ENCODE data around the gene SHFL. TPM values are rescaled to one million over a fixed set of nuclear protein-coding genes. Genes with fewer than 3 reads are reported as not detected.

The SHFL gene
- polyA plus RNA-seq, 1 donor from 2014 or later: 1.2 TPM

DNA sequence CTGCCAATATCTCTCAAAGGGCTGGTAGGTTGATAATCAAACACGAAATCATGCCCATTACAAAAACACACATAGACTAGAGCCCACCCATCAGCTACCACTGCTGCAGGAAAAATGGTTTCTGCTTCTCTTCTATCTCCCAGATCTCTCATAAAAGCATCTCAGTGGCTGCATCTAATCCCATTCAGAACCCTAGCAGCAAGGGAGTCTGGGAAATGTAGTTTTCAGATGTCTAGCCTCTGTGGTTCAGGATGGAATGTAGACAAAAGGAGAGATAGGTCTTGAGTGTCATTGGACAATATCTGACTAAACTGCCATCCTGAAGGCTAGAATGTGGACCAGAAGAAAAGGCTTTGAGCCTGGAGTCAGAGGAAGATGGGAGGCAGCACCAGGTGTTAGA lies 40.7 kb upstream of the SHFL start:
- Histone ChIP-seq H3K36me3 (ENCODE audit: insufficient read depth, low read length) (no peaks in the 10 kb centered on the region), H3K4me2 (ENCODE audit: low read length) (no peak overlapping the region), H3K9me3 (ENCODE audit: low read length) (peaks cover 13% of the 10 kb centered on the region), H4K20me1 (ENCODE audit: insufficient read depth) (no peaks in the 10 kb centered on the region), H3K4me3 (ENCODE audit: low read length) (no peak overlapping the region), H3K9me2 (ENCODE audit: insufficient read depth, low read length) (no peaks in the 10 kb centered on the region), H3K27me3 (ENCODE audit: insufficient read depth, low read depth, low read length) (no peaks in the 10 kb centered on the region), H2AFZ (ENCODE audit: low read depth, low read length) (no peak overlapping the region), H3F3A (ENCODE audit: insufficient read depth, low read length, poor library complexity, severe bottlenecking) (no peaks in the 10 kb centered on the region), H3K27ac (ENCODE audit: low read length) (no peak overlapping the region), H3K9ac (ENCODE audit: low read length) (no peak overlapping the region), H3K79me2 (replicated peaks; ENCODE audit: insufficient read depth, low read length) (no peaks in the 10 kb centered on the region)
- TF ChIP-seq CTCF (IDR thresholded peaks at IDR 0.05; ENCODE audit: poor library complexity, severe bottlenecking): no peak
- TF ChIP-seq EZH2 (IDR thresholded peaks at IDR 0.05; ENCODE audit: borderline replicate concordance, insufficient read depth, low read length, poor library complexity, severe bottlenecking): no peak
- TF ChIP-seq TAF1 (IDR thresholded peaks at IDR 0.05; ENCODE audit: low read depth): no peak

GRCh38 chr19:10049626-10050025 lies 36.5 kb upstream of the SHFL start:
- Histone ChIP-seq H3F3A (ENCODE audit: insufficient read depth, low read length, poor library complexity, severe bottlenecking) (no peaks in the 10 kb centered on the region), H3K9me2 (ENCODE audit: insufficient read depth, low read length) (no peaks in the 10 kb centered on the region), H3K4me3 (ENCODE audit: low read length) (no peak overlapping the region), H4K20me1 (ENCODE audit: insufficient read depth) (no peaks in the 10 kb centered on the region), H3K9ac (ENCODE audit: low read length) (no peak overlapping the region), H3K27ac (ENCODE audit: low read length) (no peak overlapping the region), H2AFZ (ENCODE audit: low read depth, low read length) (no peak overlapping the region), H3K9me3 (ENCODE audit: low read length) (no peaks in the 10 kb centered on the region), H3K36me3 (ENCODE audit: insufficient read depth, low read length) (no peaks in the 10 kb centered on the region), H3K27me3 (ENCODE audit: insufficient read depth, low read depth, low read length) (no peaks in the 10 kb centered on the region), H3K79me2 (replicated peaks; ENCODE audit: insufficient read depth, low read length) (no peaks in the 10 kb centered on the region), H3K4me2 (ENCODE audit: low read length) (no peak overlapping the region)
- TF ChIP-seq POLR2AphosphoS5 (IDR thresholded peaks at IDR 0.05) (no peak), RAD21 (conservative IDR thresholded peaks at IDR 0.05) (no peak), EZH2 (IDR thresholded peaks at IDR 0.05; ENCODE audit: borderline replicate concordance, insufficient read depth, low read length, poor library complexity, severe bottlenecking) (no peak), SMC3 (conservative IDR thresholded peaks at IDR 0.05; ENCODE audit: poor library complexity) (no peak), EP300 (conservative IDR thresholded peaks at IDR 0.05; ENCODE audit: poor library complexity, severe bottlenecking) (no peak), TAF1 (IDR thresholded peaks at IDR 0.05; ENCODE audit: low read depth) (no peak), MXI1 (conservative IDR thresholded peaks at IDR 0.05; ENCODE audit: poor library complexity, severe bottlenecking) (no peak), CTCF (IDR thresholded peaks at IDR 0.05; ENCODE audit: poor library complexity, severe bottlenecking) (no peak)
- TF ChIP-seq, protein P1, sequence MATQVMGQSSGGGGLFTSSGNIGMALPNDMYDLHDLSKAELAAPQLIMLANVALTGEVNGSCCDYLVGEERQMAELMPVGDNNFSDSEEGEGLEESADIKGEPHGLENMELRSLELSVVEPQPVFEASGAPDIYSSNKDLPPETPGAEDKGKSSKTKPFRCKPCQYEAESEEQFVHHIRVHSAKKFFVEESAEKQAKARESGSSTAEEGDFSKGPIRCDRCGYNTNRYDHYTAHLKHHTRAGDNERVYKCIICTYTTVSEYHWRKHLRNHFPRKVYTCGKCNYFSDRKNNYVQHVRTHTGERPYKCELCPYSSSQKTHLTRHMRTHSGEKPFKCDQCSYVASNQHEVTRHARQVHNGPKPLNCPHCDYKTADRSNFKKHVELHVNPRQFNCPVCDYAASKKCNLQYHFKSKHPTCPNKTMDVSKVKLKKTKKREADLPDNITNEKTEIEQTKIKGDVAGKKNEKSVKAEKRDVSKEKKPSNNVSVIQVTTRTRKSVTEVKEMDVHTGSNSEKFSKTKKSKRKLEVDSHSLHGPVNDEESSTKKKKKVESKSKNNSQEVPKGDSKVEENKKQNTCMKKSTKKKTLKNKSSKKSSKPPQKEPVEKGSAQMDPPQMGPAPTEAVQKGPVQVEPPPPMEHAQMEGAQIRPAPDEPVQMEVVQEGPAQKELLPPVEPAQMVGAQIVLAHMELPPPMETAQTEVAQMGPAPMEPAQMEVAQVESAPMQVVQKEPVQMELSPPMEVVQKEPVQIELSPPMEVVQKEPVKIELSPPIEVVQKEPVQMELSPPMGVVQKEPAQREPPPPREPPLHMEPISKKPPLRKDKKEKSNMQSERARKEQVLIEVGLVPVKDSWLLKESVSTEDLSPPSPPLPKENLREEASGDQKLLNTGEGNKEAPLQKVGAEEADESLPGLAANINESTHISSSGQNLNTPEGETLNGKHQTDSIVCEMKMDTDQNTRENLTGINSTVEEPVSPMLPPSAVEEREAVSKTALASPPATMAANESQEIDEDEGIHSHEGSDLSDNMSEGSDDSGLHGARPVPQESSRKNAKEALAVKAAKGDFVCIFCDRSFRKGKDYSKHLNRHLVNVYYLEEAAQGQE (IDR thresholded peaks at IDR 0.05; ENCODE audit: borderline replicate concordance): no peak

Measured in neural cell (in vitro differentiated cells).